Effector CD4-positive, alpha-beta T cell (primary cell): ENCODE measurements around the gene DNAI2.
A peak's percentile ranks its signal among the peaks of the same experiment; 100 is the strongest.

ENCODE experiments used
- DNase-seq: peaks from one replicate; pipeline ENCODE4 v3.0.0-alpha.2; 2020

The DNAI2 gene

DNA sequence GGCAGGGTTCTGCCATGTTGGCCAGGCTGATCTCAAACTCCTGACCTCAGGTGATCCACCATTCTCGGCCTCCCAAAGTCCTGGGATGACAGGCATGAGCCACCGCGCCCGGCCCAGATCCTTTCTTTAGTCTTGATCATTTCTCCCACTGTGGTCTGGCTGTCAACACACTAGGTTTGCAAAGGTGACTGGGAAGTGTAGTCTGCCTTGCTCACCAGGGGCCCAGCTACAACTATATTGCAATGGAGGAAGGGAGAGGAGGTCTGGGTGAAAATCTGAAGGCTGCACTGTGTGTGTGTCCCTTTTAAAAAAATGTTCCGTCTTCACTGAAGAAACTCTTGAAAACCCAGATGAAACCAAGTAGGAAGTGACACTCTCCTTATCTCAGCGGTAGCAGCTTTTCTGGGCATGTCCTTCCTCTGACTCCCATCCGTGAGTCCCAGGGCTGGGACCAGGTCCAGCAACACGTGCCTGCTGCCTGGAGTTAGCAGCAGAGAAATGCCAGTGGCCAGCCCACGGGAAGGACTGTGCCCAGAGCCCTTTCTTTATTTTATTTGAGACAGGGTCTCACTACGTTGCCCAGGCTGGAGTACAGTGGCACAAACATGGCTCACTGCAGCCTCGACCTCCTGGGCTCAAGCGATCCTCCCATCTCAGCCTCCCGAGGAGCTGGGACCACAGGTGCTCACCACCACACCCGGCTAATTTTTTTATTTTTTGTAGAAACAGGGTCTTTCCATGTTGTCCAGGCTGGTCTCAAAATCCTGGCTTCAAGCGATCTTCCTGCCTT lies 34.1 kb downstream of the DNAI2 start:
- no peak for DNase-seq

DNA sequence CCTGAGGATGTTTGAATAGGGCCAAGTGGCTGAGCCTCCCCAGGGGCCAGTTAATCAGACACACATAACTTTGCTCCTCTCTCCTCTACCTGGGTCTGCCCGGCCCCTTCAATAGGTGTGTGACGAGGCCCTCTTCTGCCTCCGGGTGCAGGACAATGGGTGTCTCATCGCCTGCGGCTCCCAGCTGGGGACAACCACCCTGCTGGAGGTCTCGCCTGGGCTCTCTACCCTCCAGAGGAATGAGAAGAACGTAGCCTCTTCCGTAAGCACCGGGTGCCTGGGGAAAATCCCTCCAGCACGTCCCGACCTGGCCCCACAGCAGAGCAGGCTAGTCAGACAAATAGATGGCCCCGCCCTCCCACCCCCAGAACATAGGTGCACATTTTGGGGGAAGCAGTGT lies 35.9 kb downstream of the DNAI2 start:
- no peak for DNase-seq

DNA sequence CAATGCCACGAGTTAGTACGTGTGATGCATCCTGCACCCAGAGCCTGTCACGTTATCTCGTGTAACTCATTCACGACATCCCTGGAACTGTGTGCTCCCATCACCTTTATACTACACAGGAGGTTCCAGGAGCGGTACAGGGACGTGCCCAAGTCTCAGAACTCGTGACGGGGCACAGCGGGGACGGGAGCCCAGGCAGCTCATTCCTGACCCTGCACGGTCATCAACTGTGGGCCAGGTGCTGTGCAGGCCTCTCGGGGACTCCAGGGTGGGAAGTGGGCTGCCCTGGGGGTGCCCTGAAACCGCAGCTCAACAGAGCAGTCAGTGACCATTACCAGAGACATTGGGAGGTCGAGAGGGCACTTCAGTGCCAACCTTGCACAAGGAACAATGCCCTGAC lies 40.8 kb downstream of the DNAI2 start:
- no peak for DNase-seq

DNA sequence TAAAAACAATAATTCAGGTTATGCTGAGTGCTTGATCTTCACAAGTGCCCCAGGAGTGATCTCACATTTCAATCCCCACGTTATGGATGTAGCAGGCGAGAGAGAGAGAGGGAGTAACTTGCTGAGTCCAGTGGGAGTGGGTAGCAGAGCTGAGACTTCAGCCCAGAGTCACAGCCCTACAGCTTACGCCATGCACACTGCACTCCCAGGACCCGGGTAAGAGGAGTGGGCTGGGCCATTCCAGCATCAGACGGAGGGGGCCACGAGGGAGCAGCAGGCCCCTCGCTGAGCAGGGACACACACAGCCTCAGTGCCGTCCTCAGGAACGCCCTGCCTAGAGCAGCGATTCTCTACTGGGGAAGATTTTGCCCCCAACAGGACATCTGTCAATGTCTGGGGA lies 42.2 kb downstream of the DNAI2 start:
- DNase-seq: no peak

DNA sequence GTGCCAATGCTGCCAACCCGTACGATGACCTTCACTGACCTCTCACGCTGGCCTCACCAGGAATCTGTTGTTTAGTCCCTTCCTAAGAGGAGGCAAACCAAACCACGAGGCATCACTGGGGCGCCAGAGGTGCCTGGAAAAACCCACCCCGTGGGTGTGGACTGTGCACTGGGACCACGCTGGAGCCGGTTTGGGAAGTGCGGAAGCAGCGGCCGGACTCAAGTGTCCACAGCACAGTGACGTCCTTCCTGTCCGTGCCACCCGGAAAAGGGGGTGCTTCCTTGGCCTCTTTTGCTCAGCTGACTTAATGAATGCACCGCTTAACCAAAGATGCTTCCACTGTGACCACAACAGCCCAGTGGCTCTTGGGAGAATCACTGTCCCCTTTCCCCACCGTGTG lies 43.0 kb downstream of the DNAI2 start:
- no peak for DNase-seq

DNA sequence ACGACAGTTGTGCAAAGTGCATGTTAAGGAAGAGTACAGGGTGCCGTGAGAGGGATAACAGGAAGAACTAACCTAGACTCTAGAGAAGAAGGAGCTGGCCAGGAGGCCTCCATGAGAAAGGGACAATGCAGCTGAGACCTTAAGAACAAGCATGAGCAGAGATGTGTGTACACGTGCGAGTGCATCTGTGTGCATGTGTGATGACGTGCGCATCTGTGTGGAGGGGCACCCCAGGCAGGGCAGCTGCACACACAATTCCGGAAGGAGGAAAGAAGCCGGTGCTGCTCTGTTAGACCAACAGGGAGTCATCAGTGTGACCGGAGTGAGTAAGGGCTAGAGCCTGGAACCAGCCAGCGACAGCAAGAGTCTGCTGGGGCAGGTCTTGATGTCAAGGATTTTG lies 44.4 kb downstream of the DNAI2 start:
- no peak for DNase-seq

DNA sequence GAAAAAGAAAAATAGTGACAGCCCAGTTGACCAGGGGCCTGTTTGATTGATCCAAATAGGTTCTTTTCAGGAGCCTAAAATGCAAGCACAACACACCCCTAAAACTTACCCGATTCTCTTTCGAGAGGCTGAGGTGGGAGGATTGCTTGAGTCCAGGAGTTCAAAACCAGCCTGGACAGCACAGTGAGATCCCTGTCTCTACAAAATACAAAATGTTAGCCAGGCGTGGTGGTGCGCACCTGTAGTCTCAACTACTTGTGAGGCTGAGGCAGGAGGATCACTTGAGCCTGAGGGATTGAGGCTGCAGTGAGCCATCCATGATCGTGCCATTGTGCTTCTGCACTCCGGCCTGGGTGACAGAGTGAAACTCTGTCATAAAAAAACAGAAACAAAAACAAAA lies 50.5 kb downstream of the DNAI2 start:
- DNase-seq: no peak

DNA sequence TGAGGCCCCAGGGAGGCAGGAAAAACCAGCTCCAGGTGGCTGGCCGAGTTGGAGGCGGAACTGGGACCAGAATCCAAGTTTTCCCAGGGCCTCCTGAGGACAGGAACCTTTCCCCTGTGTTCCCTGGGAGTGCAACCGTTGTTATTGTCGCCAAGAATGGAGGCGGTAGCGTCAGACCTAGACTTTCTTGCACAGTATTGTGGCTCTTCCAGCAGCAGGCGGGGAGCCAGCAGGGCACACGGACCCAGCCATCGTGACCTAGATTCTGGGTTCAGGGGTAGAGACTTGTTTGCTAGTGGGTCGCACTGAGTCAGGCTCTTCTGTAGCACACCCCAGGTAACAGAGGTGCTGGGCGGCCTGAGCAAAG lies 51.3 kb downstream of the DNAI2 start:
- DNase-seq: no peak

DNA sequence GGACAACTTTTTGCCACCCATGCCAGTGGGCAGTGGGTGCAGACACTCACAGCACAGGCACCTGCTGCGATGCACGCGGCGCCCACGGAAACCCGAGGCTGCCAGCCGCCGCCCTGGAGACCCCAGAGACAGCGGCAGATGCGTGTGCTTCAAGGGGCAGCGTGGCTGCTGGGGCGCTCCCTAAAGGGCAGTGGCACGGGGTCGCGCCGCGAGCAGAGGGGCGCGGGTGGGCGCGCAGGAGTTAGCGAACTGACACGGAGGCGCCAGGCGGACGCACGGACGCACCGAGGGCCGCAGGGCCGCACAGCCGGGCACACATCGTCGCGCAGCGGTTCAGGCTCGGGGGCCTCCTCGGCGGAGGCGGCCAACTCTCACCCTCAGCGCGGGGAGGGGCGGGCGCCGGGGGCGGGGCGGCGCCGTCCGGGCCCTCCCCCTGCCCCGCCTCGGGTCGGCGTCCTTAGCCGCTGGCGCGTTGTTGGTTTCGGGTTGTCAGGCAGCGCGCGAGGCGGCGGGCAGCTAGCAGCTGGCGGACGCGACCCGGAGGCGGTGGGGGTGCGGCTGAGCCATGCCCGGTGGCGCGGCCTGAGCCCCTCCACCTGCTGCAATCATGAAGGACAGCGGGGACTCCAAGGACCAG lies 51.8 kb downstream of the DNAI2 start, which contains the start of gene KIF19:
KIF19 (plus strand) TSS at position 484 of the 637 bp plus-strand sequence; CDS start at position 608, 124 bp downstream.
- peak; percentile 37 for DNase-seq

DNA sequence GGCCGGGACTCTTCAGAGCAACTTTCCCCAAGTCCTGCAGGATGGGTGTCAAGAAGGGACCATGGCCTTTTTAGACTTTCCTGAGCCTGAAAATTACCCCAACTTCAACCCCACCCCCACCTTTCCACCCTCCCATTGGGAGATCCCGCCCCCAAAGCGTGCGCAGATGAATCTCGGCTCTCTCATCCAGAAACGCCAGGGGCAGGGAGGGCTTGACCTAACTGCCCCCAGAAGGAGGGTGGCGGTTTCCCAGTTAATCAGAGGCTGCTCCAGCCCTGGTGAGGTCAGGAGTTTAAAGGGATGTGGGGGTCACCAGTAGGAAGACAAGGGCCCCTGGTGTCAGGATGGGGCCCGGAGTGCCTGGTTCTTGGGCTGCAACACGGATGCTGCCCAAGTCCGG lies 52.5 kb downstream of the DNAI2 start:
- DNase-seq: no peak

DNA sequence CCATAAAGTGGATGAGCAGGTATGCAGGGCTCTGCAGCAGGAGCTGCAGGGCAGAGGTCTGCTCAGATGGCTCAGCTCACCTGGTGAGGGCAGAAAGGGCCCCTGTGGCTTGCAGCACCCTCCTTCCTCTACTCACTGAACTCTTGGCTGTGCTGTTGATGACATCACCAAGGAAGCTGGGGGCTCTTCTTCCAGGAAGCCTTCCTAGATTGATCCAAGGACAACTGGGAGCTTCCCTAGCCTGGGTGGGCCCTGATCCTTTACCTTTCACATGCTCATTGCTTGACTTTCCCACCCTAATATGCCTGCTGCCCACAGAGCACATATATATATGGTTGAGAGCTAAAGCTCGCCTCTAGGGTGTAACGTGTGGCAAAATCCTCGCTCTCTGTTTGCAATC lies 54.5 kb downstream of the DNAI2 start:
- no peak for DNase-seq

DNA sequence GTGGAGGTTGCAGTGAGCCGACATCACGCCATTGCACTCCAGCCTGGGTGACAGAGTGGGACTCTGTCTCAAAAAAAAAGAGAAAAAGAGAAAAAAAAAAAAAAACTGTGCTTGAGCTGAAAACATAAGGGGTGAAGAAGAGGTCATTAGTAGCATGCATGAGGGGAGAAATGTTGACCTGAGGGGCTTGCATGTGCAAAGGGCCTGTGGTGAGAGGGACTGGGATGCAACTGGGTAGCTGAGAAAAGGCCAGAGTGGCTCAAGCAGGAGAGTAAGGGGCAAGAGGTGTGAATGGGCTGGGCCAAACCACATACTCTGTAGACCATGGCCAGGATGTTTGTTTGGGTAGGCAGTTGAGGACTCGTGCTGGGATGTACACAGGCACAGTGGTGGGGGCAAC lies 55.3 kb downstream of the DNAI2 start:
- no peak for DNase-seq

DNA sequence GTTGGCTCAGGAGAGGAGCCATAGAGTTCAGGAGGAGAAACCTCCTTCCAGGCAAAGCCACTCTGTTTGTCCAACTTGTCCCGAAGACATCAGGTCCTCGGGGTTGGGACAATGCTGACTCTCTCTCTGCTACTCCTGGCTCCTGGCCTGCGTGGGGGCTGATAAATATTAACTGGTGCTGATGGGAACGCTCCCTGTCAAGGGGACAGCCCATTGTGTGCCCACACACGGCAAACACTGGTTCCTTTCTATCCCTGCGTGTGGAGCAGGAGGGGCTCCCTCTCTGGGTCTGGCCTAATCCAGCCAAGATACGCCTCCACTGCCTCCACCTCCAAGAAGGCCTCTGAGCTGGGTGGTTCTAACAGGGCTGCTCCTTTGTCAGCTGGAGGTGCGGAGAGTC lies 56.4 kb downstream of the DNAI2 start:
- DNase-seq: no peak

DNA sequence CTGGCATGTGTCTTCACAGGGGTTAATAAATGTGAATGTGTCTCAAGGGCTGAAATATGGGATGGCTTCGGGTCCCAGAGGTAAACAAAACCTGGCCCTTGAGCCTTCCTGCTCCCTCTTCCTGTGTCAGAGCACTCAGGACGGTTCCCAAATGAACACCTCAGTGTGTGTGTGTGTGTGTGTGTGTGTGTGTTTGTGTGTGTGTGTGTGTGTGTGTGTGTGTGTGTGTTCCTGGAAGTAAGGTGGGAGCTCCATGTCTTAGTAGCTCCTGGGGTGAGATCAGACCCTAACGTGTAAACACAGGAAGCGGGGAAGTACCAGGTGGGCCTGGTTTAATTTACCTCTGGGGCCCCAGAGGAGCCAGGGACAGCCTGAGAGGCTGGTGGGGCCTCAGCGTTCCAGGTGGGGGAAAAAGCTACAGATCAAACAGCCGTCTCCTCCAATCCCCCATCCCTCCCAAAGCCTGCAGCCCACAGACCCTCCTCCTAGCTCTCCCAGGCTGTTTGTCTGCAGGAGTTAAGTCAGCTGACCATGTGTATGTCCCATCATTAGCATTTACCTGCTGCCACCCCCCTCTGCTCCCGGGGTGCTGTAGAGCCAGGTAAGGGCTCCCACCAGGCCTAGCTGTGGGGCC lies 58.1 kb downstream of the DNAI2 start:
- DNase-seq: no peak

DNA sequence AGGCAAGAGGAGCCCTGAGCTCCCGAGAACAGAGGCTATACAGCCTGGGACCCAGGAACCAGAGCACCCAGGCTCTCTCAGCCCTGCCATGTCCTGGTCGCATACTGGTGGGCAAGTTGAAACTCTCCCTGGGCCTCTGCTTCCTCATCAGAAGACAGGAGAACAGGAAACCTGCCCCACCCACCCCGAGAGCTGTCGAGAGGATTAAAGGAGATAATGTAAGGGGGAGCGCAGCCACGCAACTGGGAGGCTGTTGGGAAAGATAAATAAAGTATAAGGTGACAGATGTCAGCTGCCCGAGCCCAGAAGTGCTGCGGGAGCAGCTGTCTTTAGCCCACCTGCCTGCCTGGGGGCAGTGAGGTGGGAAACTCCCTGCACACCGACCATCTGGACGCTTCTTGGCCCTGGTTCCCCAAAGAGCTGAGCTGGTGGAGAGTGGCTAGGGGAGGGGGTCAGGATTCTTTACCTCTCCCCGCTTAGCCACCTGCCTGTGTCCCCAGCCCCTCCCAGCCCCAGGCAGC lies 58.8 kb downstream of the DNAI2 start:
- DNase-seq: no peak

DNA sequence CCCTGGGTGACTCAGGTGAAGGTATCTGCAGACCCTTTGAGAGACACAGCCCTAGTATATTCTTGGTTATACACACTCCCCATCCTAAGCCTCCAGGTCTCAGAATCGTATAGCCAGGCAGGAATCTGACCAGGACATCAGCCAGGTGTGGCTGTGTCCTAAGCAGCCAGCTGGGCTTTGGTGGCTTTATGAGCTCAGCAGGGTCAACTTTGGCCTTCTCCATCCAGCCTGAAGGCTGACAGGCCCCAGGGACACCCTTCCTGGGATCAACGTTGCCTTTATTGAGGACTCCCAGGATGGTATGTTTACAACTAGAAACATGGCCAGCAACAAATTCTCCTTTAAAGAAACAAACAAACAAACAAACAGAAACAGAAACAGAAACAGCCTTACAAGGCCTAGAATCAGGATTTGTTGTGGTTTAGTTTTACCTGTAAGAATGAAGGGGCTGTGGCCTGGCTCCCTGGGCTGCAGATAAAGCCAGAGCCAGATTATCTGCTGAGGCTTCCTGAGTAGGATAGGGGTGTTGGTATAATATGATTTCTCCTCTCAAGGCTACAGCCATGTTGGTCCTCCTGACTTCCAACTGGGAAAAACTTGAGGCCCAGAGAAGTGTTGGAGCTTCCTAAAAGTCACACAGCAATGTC lies 60.5 kb downstream of the DNAI2 start:
- DNase-seq: no peak

DNA sequence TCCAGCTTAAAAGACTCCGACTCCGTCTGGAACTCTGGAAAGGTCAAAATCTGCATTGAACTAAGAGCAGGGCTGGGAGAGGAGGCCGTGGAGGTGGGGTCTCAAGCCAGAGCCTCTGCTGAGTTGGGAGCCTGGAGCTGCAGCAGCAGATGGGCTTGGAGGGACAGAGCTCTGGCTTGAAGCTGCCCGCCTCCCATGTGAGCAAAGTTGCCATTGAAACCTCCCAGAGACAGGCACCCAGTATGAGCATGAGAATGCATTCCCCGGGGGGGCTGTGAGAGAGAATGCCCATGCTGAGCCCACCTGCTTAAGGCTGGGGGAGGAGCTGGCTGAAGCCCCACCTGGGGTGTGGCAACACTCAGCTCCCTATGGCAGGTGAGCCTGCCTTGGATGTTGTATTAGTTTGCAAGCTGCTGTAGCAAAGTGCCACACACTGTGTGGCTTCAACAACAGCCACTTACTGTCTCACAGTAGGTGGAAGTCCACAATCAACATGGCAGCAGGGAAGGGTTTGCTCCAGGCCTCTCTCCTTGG lies 61.6 kb downstream of the DNAI2 start:
- no peak for DNase-seq

DNA sequence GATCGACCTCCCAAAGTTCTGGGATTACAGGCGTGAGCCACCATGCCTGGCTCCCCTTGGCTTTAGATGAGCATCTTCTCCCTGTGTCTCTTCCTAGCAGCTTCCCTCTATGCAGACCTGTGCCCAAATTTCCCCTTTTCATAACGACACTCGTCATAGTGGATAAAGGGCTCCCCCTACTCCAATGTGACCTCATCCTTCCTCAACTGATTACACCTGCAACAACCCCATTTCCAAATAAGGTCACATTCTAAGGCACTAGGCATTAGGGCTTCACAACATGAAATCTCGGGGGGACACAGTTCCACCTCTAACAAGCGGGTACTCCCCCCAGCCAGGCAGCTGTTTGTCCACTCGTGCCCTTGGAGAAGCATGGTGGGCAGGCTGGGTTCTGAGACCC lies 62.3 kb downstream of the DNAI2 start:
- DNase-seq: no peak

DNA sequence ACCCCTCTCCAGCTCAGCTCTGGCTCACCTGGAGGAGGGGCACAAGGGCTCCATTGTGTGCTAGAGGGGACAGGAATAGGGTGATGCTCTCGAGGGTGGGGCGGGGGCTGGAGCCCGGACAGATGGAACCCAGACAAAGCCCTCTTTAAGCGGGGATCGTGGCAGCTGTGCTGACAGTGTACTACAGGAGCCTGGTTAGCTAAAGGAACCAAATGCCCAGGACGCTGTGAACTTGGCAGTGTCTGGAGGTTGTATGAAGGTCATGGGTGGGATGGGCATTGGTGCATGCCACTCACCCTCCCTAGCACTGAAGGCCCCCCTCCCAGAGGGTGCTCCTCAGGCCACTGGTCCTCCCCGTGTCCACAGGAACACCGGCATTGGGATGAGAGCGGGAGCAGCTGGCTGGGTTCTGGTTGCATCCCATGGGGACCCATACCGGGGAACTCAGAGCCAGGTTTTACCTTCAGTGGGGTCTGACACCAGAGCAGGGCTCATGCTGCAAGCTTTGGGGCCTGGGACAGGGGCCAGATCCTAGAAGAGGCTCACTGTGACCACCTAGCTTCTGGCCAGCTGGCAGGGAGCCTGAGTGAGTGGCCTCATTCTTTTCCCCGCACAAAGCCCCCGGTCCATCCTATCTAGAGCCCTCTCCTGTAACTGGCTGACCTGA lies 63.9 kb downstream of the DNAI2 start:
- no peak for DNase-seq

DNA sequence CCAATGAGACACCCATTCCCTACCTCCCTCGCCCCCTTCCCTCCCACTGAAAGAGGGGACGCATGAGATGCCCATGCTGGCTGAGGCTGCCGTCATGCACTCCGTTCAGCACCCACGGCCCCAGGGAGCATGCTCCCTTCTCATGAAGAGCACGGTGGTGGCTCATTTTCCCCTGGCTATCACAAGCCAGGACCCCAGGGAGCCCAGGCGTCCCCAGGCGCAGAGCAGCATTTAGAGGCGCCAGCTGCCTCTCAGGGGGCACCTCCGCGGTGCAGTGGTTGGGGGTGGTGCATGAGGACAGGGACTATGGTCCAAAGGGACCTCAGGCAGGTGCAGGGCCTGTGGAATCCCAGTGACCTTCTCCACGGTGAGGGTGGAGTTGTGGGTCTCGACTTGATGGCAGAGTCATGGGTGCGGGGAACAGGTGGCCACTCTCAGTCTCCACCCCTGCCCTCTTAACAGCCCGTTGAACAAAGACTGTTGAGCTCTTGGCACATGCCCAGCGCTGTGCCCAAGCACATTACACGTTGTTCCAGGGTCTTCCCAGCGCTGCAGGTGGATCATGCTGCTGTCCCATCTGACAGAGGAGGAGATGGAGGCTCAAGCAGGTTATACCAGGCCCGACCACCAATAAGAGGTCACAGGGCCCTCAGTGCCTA lies 65.6 kb downstream of the DNAI2 start:
- DNase-seq: no peak

DNA sequence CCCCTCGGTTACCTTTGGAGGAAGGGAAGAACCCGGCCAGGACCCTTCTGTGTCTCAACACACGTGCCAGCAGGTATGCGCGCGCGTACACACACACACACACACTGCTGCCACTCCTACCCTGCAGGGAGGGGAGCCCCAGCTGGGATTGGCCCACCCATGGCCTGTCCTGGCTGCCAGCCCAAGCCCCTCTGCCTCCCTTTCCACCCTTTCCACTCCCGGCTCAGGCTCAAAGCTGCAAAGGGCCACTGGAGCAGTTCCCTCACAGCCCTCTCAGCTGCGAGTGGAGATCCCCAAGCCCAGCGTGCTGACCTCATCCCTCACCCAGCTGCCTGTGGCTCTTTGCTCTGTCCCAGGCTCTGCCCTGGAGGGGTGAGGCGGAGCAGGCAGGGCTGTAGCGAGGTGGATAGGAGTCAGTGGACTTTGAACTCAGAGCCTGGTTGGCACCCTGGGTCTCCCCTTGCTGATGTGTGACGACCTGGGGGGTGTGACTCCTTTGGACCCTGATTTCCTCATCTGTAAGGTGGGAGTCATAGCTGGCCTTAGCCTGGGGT lies 66.5 kb downstream of the DNAI2 start:
- DNase-seq: no peak

DNA sequence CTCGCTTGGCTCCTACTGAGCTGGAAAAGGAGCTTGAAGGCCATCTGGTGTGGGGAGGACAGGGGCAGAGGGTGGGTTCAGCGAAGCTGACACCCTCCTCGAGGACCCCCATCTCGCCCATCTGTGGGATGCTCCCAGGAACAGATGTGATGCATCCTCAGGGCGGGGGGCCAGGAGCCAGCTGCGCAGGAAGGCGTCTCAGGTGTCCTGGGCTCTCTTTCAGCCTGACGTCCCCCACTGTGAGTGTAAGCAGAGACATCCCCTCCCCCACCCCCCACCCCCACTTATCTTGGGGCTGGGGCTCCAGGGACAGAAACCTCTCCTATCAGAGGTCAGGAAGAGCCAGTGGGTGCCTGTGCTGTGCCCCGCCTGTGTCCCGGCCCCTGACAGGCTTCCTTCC lies 68.2 kb downstream of the DNAI2 start:
- no peak for DNase-seq
